CD14-positive monocyte (primary cell): ENCODE results near the gene GSTM2. TPM values are rescaled to one million over a fixed set of nuclear protein-coding genes. Genes with fewer than 3 reads are reported as not detected.

ENCODE experiments used
- DNase-seq, 3 donors: peaks; one replicate each; pipeline ENCODE4 v3.0.0-alpha.2; 2011 to 2022
- H2AFZ ChIP-seq: 2 replicates; pipeline ENCODE4 v1.6.0; 2012; ENCODE audit warnings: mild to moderate bottlenecking, low read depth, low read length, inconsistent platforms; ENCODE audit not compliant: insufficient read depth, poor library complexity, severe bottlenecking
- H3K27ac ChIP-seq, 2 donors: 1 replicate in 1 of 2; 2 replicates in 1 of 2; pipeline ENCODE4 v1.5.1; 2012 to 2013; ENCODE audit warnings: low read length in 2 of 2, control low read depth in 1 of 2, inconsistent platforms in 1 of 2, low read depth in 1 of 2, mild to moderate bottlenecking in 1 of 2
- H3K27me3 ChIP-seq, 2 donors: one replicate each; pipeline versions ENCODE4 v1.6.0 to v1.6.1; 2011 to 2013; ENCODE audit warnings: low read length in 2 of 2; ENCODE audit not compliant: control insufficient read depth in 2 of 2, insufficient read depth in 2 of 2
- H3K36me3 ChIP-seq, 2 donors: replicated peaks in 1 of 2; 1 replicate in 1 of 2; 2 replicates in 1 of 2; pipeline versions ENCODE4 v1.5.1 to v1.6.1; 2012 to 2013; ENCODE audit warnings: low read length in 2 of 2, control low read depth in 1 of 2, inconsistent platforms in 1 of 2, mild to moderate bottlenecking in 1 of 2; ENCODE audit not compliant: insufficient read depth in 2 of 2, control insufficient read depth in 1 of 2
- H3K4me1 ChIP-seq, 2 donors: 1 replicate in 1 of 2; 2 replicates in 1 of 2; pipeline versions ENCODE4 v1.5.1 to v1.6.1; 2012 to 2013; ENCODE audit warnings: low read length in 2 of 2, control low read depth in 1 of 2, inconsistent platforms in 1 of 2, mild to moderate bottlenecking in 1 of 2, moderate library complexity in 1 of 2; ENCODE audit not compliant: insufficient read depth in 2 of 2, control insufficient read depth in 1 of 2
- H3K4me2 ChIP-seq: replicated peaks from 2 replicates; pipeline ENCODE3; 2012; ENCODE audit warnings: low read length, moderate library complexity, mild to moderate bottlenecking; ENCODE audit not compliant: poor library complexity, severe bottlenecking; ENCODE audit errors: extremely low read depth
- H3K4me3 ChIP-seq, 3 experiments: fragments of 200-600 bp in 1 of 3; sonication (generic) in 1 of 3; replicated peaks in 1 of 3; 1 replicate in 2 of 3; 2 replicates in 1 of 3; pipeline ENCODE4 v1.5.1; 2011 to 2013; ENCODE audit warnings: low read length in 3 of 3, mild to moderate bottlenecking in 3 of 3, control low read depth in 2 of 3, low read depth in 2 of 3, inconsistent platforms in 1 of 3, moderate library complexity in 1 of 3
- H3K79me2 ChIP-seq: 2 replicates; pipeline ENCODE4 v1.6.0; 2012; ENCODE audit warnings: mild to moderate bottlenecking, control low read depth, inconsistent platforms, low read length, moderate library complexity; ENCODE audit not compliant: insufficient read depth
- H3K9ac ChIP-seq: 2 replicates; pipeline ENCODE4 v1.6.0; 2017; ENCODE audit warnings: low read length, mild to moderate bottlenecking; ENCODE audit not compliant: insufficient read depth, poor library complexity, severe bottlenecking
- H3K9me3 ChIP-seq, 2 donors: replicated peaks in 1 of 2; 1 replicate in 1 of 2; 2 replicates in 1 of 2; pipeline versions ENCODE4 v1.5.1 to v1.6.1; 2012 to 2013; ENCODE audit warnings: low read length in 2 of 2, control low read depth in 1 of 2; ENCODE audit not compliant: control insufficient read depth in 1 of 2, insufficient read depth in 1 of 2
- H4K20me1 ChIP-seq: 2 replicates; pipeline ENCODE4 v1.6.0; 2012; ENCODE audit warnings: mild to moderate bottlenecking, low read length, control low read depth, moderate library complexity; ENCODE audit not compliant: insufficient read depth
- H3K27ac Mint-ChIP-seq, 7 donors: one replicate each; pipeline ENCODE4 v1.8.0; 2020; ENCODE audit warnings: mild to moderate bottlenecking in 7 of 7, mixed read lengths in 7 of 7, moderate library complexity in 6 of 7, inconsistent platforms in 2 of 7
- H3K27me3 Mint-ChIP-seq, 3 donors: one replicate each; pipeline ENCODE4 v1.8.0; 2021 to 2022; ENCODE audit warnings: low read depth in 3 of 3, mild to moderate bottlenecking in 3 of 3, mixed read lengths in 3 of 3, moderate library complexity in 3 of 3, inconsistent platforms in 1 of 3
- H3K36me3 Mint-ChIP-seq, 2 donors: one replicate each; pipeline ENCODE4 v1.8.0; 2020; ENCODE audit warnings: mixed read lengths in 2 of 2, inconsistent platforms in 1 of 2, mild to moderate bottlenecking in 1 of 2
- H3K4me1 Mint-ChIP-seq: one replicate; pipeline ENCODE4 v1.8.0; 2020; ENCODE audit warnings: mild to moderate bottlenecking, mixed read lengths
- H3K4me3 Mint-ChIP-seq, 2 donors: one replicate each; pipeline ENCODE4 v1.8.0; 2020; ENCODE audit warnings: mild to moderate bottlenecking in 2 of 2, mixed read lengths in 2 of 2, moderate library complexity in 1 of 2
- H3K9me3 Mint-ChIP-seq, 7 donors: one replicate each; pipeline ENCODE4 v1.8.0; 2020 to 2022; ENCODE audit warnings: mixed read lengths in 7 of 7, mild to moderate bottlenecking in 6 of 7, moderate library complexity in 6 of 7, inconsistent platforms in 2 of 7
- CTCF ChIP-seq: fragments of 200-600 bp; IDR thresholded peaks from one replicate; pipeline ENCODE4 v1.8.0; 2022; ENCODE audit warnings: antibody characterized with exemption, mild to moderate bottlenecking
- WGBS: methylation state at CpG from one replicate; pipeline ENCODE4 v1.1.5; 2013; ENCODE audit warnings: missing lambda C conversion rate; ENCODE audit not compliant: insufficient coverage; 5-methylcytosine and 5-hydroxymethylcytosine counted together
- intact Hi-C, 2 donors: fragments of 100-400 bp; cut with micrococcal nuclease; formaldehyde crosslinking; loops; one replicate each; pipeline versions ENCODE4 v1.15.0 to v1.15.1; 2023
- polyA plus RNA-seq, 3 donors: library from polyadenylated mRNA; depleted of rRNA in 1 of 3; unstranded in 2 of 3; stranded (reverse) in 1 of 3; fragments of 300-500 nt in 2 of 3; fragments of >200 nt in 1 of 3; fragmentation: Illumina TruSeq in 2 of 3; gene quantifications; 1 replicate in 2 of 3; 2 replicates in 1 of 3; pipeline ENCODE4 v1.2.3, GENCODE V29; 2012 to 2021

Gene GSTM2
- polyA plus RNA-seq, 3 donors, result 1.5 to 12.0 (median 6.3) TPM

DNA sequence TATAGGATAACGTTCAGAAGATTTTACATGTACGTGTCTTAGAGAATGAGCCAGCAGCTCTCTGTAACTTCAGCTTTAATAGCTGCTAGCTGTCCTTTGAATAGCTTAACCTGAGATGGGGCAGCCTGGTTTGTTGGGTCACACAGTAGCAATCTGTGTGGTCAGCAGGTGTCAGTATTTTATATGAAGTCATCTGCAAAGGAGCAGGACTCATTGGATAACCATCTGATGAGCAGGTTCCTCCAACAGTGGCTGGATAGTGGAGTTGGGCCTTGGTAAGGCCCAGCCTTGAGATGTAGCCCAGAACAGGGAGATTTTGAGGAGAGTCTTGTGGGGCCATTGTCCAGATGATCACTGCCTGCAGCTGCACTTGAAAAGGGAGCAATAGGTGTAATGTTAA, 50.6 kb downstream of the GSTM2 start:
- Histone ChIP-seq H4K20me1 (no peaks in the 10 kb centered on the region), H3K27me3 (no peaks in the 10 kb centered on the region), H3K4me1 (no peaks in the 10 kb centered on the region), H2AFZ (no peak overlapping the region), H3K4me3 (no peak overlapping the region), H3K79me2 (no peaks in the 10 kb centered on the region), H3K27ac (no peak overlapping the region), H3K9me3 (no peaks in the 10 kb centered on the region), H3K9ac (no peak overlapping the region), H3K36me3 (no peaks in the 10 kb centered on the region), H3K4me2 (no peak overlapping the region)
- no peaks in the 10 kb centered on the region for H3K36me3 Mint-ChIP-seq
- no peak for TF ChIP-seq CTCF
- H3K4me1 Mint-ChIP-seq, result peaks cover 7% of the 10 kb centered on the region
- no peak overlapping the region for H3K4me3 Mint-ChIP-seq
- DNase-seq, result no peak
- WGBS, result 89% methylated on average over 2 of the region's 2 CpGs
- H3K27ac Mint-ChIP-seq, result no peak overlapping the region
- intact Hi-C loops, result no loop called here
- peaks cover 0 to 2% (median 0%) of the 10 kb centered on the region in 7 donors for H3K9me3 Mint-ChIP-seq
- H3K27me3 Mint-ChIP-seq, result peaks cover 0 to 3% (median 2%) of the 10 kb centered on the region in 3 donors

DNA sequence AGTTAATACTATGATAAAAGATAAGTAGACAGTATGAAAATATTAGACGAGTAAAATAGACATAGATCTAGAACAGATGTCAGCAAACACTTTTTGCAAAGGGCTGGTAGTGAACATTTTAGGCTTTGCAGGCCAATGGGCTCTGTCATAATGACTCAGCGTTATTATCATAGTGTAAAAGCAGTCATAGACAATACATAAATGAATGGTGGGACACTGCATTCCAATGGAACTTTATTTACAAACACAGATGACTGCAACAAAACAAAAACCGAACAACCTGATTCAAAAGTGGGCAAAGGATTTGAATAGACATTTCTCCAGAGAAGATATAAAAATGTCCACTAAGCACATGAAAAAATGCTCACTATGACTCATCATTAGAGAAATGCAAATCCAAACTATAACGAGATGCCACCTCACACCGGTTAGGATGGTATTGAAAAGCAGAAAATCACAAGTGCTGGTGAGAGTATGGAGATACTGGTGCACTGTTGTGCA, 51.5 kb downstream of the GSTM2 start:
- Histone ChIP-seq H3K4me1 (no peaks in the 10 kb centered on the region), H3K9ac (no peak overlapping the region), H3K79me2 (no peaks in the 10 kb centered on the region), H3K27ac (no peak overlapping the region), H3K4me3 (no peak overlapping the region), H3K9me3 (no peaks in the 10 kb centered on the region), H4K20me1 (no peaks in the 10 kb centered on the region), H3K27me3 (no peaks in the 10 kb centered on the region), H3K4me2 (no peak overlapping the region), H2AFZ (no peak overlapping the region), H3K36me3 (no peaks in the 10 kb centered on the region)
- WGBS, result 20% methylated on average over 1 of the region's 5 CpGs
- Mint-ChIP-seq H3K27me3 (peaks cover 0 to 3% (median 2%) of the 10 kb centered on the region in 3 donors), H3K9me3 (peaks cover 0 to 2% (median 0%) of the 10 kb centered on the region in 7 donors), H3K36me3 (no peaks in the 10 kb centered on the region), H3K27ac (no peak overlapping the region), H3K4me1 (peaks cover 7% of the 10 kb centered on the region), H3K4me3 (no peak overlapping the region)
- intact Hi-C loops, result no loop called here
- DNase-seq, result no peak
- no peak for TF ChIP-seq CTCF
